DLD1 (cell line): ENCODE measurements around the gene CGB3.
"Not testable (repeated sequence)": the region's sequence is repeated elsewhere in the genome, so short reads cannot be mapped to it uniquely, and the experiment has no call there.

Source experiments
- in situ Hi-C: cut with HindIII; loops from 2 replicates; pipeline ENCODE4 v1.10.0; 2017; ENCODE audit warnings: low sequenced_read_pairs

CGB3 gene

GRCh38 chr19:49024233-49024632 is at the start of gene CGB3:
Gene CGB3 (minus strand): TSS chr19:49024333. CDS start chr19:49023971, 362 bp downstream.
- in situ Hi-C loops: not testable (repeated sequence)

DNA sequence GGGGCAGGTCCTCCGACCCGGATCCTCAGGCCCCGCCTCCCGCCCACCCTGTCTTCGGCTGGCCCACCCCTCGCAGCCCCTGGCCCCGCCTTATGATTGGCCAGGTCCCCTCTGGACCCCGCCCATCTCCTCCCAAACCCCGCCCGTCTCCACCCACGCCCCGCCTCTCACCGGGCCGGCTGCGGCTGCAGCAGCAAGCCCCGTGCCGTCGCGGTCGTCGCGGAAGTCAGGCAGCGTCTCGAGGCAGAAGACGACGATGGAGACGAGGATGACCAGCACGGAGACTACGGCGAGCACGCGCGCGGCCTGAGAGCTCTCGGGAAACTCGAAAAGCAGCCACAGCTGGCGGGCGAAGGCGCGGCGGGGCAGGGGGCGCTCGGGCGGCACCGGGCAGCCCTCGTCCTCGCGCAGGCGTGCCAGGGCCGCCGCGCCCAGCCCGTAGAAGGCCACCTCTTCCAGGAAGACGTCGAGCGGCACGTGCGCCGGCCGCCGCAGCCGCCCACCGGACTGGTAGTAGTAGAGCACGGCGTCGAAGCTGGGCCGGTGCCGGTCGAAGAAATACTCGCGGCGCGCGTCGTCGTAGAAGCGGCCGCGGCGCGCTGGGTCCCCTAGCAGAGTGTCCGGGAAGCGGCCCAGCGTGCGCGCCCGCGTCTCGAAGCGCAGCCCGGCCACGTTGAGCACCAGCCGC is 47.9 kb upstream of the CGB3 start:
- in situ Hi-C loops: no loop called here

- in situ Hi-C loops: no loop called here
Measured at GRCh38 chr19:49070416-49070815, 46.3 kb upstream of the CGB3 start.

GRCh38 chr19:49069026-49069425 is 44.9 kb upstream of the CGB3 start:
- in situ Hi-C loops: no loop called here

GRCh38 chr19:49067554-49067953 is 43.4 kb upstream of the CGB3 start:
- in situ Hi-C loops: no loop called here

- in situ Hi-C loops: no loop called here
Measured at GRCh38 chr19:49065905-49066512, 41.9 kb upstream of the CGB3 start.

DNA sequence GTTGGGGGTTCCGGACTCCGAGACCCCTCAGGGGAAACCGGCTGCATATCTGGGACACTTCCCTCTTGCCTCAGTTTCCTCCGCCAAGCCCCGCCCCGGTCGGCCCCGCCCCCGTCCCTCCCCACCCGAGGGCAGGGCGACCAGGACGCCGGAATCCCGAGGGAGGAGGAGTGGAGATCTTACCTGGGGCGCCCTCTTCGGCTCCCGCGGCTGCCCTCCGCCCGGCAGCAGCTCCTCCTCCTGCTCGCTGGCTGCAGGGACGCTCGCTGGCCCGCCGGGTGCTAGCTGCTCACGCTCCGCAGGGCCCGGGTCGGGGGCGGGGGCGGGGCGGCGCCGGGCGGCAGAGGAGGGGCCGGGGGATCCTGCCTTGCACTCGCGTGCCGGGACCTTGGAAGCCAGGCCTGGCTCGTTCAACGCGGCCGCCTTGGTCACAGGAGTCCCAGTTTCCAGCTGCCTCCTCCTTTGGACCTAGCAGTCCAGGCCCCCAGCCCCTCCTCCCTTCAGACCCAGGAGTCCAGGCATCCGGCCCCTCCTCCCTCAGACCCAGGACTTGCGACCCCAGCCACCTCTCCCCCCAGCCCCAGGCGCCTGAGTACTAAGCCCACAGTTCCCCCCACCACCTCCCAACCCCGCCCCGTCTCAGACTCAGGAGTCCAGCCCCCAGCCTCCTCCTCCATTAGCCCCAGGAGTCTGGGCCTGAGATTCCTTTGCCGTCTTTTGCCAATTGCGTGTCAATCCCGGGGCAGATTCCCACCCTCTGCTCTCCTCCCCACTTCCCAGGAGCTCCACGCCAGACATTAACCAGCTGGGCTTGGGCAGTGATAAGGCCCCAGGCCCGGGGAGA is 40.9 kb upstream of the CGB3 start, which contains the start of gene NTF4:
TSS of gene NTF4 (minus strand) at position 51 of the 844 bp plus-strand sequence. CDS start 2,821 bp downstream, outside the sequence.
- in situ Hi-C loops: no loop called here

- in situ Hi-C loops: no loop called here
Measured at GRCh38 chr19:49064029-49064629, 40.0 kb upstream of the CGB3 start.

DNA sequence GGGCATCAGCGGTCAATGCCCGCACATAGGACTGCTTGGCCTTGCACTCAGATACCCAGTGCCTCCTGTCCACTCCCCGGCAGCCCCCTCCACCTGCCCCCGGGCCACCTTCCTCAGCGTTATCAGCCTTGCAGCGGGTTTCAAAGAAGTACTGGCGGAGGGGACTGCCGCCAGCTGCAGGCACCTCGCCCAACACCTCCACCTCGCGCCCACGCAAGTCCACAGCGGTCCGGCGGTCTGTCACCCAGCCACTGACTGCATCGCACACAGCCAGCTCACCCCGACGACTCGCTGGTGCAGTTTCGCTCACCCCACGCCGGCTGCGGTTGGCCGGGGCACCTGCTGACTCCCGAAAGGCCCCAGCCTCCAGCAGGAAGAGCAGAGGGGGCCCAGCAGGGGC is 37.3 kb upstream of the CGB3 start:
- in situ Hi-C loops: no loop called here

DNA sequence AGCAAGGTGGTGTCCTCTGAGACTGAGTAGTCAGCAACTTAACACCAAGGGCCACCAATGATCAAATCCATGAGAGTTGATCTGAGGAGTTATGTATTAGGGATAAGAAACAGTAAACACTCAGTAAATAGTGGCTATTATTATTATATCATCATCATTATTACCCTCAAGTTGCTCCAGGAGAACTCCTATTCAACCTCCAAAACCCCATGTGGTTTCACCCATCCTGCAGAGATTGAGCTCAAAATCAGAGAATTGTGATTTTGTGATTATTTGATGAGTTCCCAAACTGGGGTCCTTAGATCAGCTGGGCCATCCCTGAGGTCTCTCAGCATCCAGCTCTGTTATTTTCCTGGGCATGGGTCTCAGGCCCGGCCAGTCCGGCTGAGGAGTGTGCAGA is 36.9 kb upstream of the CGB3 start:
- in situ Hi-C loops: no loop called here

DNA sequence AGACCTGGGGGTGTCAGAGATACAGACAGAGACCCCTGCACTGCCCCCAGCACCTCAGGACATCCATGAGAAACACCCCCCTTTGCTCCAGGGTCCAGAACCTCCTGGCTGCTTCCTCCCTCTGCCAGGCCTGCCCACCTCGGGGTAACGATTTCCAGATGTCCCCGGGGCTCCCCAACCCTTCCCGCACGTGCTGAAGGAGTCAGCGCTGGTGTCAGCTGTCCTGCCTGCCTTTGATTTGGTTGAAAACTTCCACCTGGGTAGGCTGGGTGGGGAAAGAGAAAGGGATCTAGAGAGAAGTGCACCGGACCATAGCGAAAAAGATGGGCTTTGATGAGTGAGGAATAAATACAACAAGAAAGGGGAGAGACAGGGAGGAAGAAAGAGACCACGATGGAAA is 34.9 kb upstream of the CGB3 start:
- in situ Hi-C loops: no loop called here

DNA sequence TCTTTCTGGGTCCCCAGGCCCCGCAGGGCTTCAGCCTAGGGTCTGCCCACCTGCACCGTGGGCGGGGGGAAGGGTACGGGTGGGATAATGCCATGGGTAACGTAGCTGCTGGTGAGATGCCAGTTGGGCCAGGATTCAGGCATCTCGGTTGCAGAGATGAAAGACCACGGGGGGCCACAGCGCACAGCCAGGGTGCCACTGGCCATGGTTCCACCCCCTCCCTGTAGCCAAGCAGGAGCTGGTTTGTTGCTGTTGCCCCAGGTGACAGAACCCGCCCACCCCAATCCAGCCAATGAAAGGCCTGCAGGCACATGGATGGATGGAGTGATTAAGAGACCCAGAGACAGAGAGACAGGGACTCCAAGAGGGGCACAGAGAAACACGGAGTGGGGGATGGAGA is 34.4 kb upstream of the CGB3 start:
- in situ Hi-C loops: no loop called here

DNA sequence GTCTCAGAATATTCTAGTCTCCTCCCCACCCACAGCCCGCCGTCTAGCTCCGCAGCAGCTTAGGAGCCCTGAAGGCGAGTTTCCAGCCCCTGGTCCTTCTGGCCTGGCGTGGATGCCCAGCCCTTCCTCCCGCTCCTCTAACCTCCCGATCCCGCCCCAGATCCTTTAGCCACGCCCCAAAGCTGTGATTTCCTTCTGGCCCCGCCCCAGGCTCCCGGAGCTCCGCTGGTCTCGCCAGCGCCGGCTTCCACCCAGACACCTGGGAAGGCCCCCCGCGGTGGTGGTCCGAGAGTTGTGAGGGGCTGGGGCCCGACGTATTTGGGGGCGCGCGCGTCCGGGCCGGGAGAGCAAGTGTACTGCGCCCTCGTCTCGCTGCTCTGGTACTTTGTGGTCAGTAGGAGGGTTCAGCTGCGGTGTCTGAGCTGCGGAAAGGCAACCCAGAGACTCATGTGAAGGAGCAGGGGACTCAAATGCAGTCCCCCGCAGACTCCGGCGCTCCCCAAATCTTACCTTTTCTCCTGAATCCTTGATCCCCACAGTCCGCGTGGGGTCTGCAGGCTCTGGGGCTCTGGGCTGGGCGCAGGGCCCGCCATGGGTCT is 33.6 kb upstream of the CGB3 start, which contains the start of gene CGB7:
TSS of gene CGB7 (minus strand) at position 114 of the 599 bp plus-strand sequence. CDS start 2,374 bp downstream, outside the sequence.
- in situ Hi-C loops: no loop called here

GRCh38 chr19:49056902-49057596 is 32.9 kb upstream of the CGB3 start:
- in situ Hi-C loops: not testable (repeated sequence)

DNA sequence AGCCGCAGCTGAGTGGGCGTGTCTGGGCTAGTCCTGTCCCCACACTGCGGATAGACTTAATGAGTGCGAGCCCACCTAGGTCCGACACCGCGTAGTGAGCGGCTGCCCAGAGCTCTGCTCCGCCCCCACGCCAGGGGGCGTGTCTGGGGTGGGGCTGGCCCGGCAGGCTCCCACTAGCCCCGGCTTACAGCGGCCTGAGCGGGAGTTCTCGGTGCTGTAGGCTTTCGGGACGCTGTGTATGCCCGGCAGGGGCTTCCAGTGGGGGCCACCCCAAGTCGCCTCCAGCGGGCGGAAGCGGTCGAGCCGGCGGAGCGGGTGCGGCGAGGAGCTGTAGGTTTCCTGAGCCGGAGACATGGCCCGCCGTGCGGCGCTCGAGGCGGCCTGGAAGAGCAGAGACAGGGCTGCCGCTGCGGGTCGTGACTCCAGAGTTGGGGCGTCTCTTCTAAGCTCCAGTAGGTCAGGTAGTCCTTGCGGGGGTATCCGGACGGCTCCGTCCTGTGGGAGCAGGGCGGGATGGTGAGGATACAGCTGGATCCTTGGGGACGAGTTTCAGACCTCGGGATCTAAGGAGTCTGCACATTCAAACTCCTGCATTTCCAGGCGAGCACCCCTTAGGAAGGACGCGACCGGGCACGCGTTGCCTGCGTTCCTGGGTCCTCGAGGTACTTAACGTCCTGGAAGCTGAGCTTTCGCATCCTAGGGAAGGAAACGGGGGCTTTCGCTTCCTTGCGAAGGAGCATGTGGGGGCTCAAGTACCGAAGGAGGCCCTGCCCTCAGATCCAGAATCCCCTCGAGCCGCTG is 32.2 kb upstream of the CGB3 start:
- in situ Hi-C loops: no loop called here

DNA sequence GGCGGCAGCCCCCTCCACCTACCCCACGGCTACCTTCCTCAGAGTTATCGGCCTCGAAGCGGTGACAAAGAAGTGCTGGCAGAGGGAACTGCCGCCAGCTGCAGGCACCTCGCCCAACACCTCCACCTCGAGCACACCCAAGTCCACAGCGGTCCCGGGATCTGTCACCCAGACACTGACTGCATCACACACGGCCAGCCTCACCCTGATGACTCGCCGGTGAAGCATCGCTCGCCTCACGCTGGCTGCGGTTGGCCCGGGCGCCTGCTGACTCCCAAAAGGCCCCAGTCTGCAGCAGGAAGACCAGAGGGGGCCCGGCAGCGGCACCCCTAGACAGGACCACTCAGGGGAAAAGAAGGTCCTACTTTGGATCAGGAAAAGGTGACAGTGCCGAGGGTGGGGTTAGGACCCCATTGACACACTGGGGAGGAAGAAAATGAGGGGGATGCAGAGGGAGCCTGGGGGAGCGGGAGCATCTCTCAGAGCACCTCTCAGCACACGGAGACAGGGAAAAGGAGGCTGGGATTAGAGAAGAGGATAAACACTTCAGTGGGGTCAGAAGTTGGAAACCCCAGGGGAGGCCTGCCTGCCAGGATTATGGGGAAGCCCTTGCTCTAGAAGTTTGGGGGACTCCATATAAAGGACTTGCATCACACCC is 26.4 kb upstream of the CGB3 start:
- in situ Hi-C loops: not testable (repeated sequence)

GRCh38 chr19:49049834-49050233 is 25.7 kb upstream of the CGB3 start:
- in situ Hi-C loops: not testable (repeated sequence)

GRCh38 chr19:49049011-49049410 is 24.9 kb upstream of the CGB3 start, which contains the start of gene CGB8:
Gene CGB8 (minus strand): TSS chr19:49049111. CDS start chr19:49048739, 372 bp downstream.
- in situ Hi-C loops: not testable (repeated sequence)

- in situ Hi-C loops: not testable (repeated sequence)
Measured at GRCh38 chr19:49043548-49043947, 19.4 kb upstream of the CGB3 start, which contains the start of gene CGB5. Gene CGB5 (plus strand): TSS chr19:49043848. CDS start chr19:49044210, 362 bp downstream.
